A673 (cell line): ENCODE measurements around the gene SLC25A20. TPM values are rescaled to one million over a fixed set of nuclear protein-coding genes. Genes with fewer than 3 reads are reported as not detected.

Experiments used
- BruUV-seq: library from RNA; stranded (reverse); fragments of 400-500 nt; replicated peaks from 2 replicates; lab custom pipeline; 2021; lab: Mats Ljungman, UMichigan
- CTCF ChIA-PET: fragments of 300-600 bp; sonication (Branson Sonifier 250); formaldehyde crosslinking; loops from one replicate; lab custom pipeline; 2022; ENCODE audit warnings: antibody characterized with exemption; lab: Charles Lee
- POLR2A ChIA-PET: fragments of 300-600 bp; sonication (Branson Sonifier 250); formaldehyde crosslinking; loops from one replicate; lab custom pipeline; 2022; ENCODE audit warnings: antibody characterized with exemption; ENCODE audit not compliant: low non-redundant PET; lab: Charles Lee
- DNase-seq: peaks from one replicate; pipeline ENCODE4 v3.0.0-alpha.2; 2015; ENCODE audit warnings: low spot score
- H3K27ac ChIP-seq: fragments of 200-600 bp; sonication (generic); 2 replicates; pipeline ENCODE4 v1.5.1; 2016; ENCODE audit warnings: mixed run types, low read depth, mild to moderate bottlenecking, mixed read lengths, antibody characterized with exemption, low read length; ENCODE audit not compliant: poor library complexity, severe bottlenecking
- H3K27me3 ChIP-seq: fragments of 200-600 bp; sonication (generic); replicated peaks from 2 replicates; pipeline ENCODE4 v1.6.1; 2017; ENCODE audit warnings: mixed run types, low read depth, mild to moderate bottlenecking, mixed read lengths, antibody characterized with exemption, low read length; ENCODE audit not compliant: insufficient read depth, poor library complexity
- H3K36me3 ChIP-seq: fragments of 200-600 bp; sonication (generic); 2 replicates; pipeline ENCODE4 v1.6.1; 2016; ENCODE audit warnings: mixed run types, mild to moderate bottlenecking, mixed read lengths, antibody characterized with exemption, low read length; ENCODE audit not compliant: insufficient read depth, poor library complexity, severe bottlenecking
- H3K4me1 ChIP-seq: fragments of 200-600 bp; sonication (generic); 2 replicates; pipeline ENCODE4 v1.6.1; 2017; ENCODE audit warnings: mixed run types, mild to moderate bottlenecking, mixed read lengths, antibody characterized with exemption, low read length; ENCODE audit not compliant: insufficient read depth, poor library complexity, severe bottlenecking
- H3K4me3 ChIP-seq: fragments of 200-600 bp; sonication (generic); 2 replicates; pipeline ENCODE4 v1.5.1; 2016; ENCODE audit warnings: low read depth, mixed run types, mild to moderate bottlenecking, mixed read lengths, low read length; ENCODE audit not compliant: poor library complexity, severe bottlenecking
- H3K9me3 ChIP-seq: fragments of 200-600 bp; sonication (generic); 2 replicates; pipeline ENCODE4 v1.6.1; 2016; ENCODE audit warnings: mixed run types, low read depth, mild to moderate bottlenecking, mixed read lengths, antibody characterized with exemption, low read length; ENCODE audit not compliant: poor library complexity, severe bottlenecking
- CTCF ChIP-seq: fragments of 300-800, 200-600 bp; sonication (generic); conservative IDR thresholded peaks from 2 replicates; pipeline ENCODE4 v1.5.1; 2017; ENCODE audit warnings: low read depth, mild to moderate bottlenecking, antibody characterized with exemption, low read length, moderate library complexity, mixed read lengths
- EZH2 ChIP-seq: fragments of 200-600 bp; sonication (generic); IDR thresholded peaks from 2 replicates; pipeline ENCODE4 v1.6.1; 2017; ENCODE audit warnings: borderline replicate concordance, low read depth, mild to moderate bottlenecking, mixed read lengths, antibody characterized with exemption, low read length; ENCODE audit not compliant: poor library complexity, severe bottlenecking
- intact Hi-C: fragments of 100-400 bp; cut with micrococcal nuclease; formaldehyde crosslinking; loops from one replicate; pipeline ENCODE4 v1.10.0; 2022; ENCODE audit not compliant: unreplicated experiment
- total RNA-seq: library from RNA; stranded (reverse); gene quantifications from 2 replicates; pipeline ENCODE4 v1.2.3, GENCODE V29; 2021

The SLC25A20 gene
- total RNA-seq, 1 experiment from 2014 or later, result 4.9 TPM

GRCh38 chr3:48857641-48858040 lies 41.0 kb downstream of the SLC25A20 start:
- CTCF ChIA-PET, result no interaction called here
- H3K4me1 ChIP-seq, result no peaks in the 10 kb centered on the region
- no peak overlapping the region for H3K4me3 ChIP-seq
- intact Hi-C loops, result no loop called here
- POLR2A ChIA-PET, result interaction anchor here (0.6 kb wide), 1 partner anchor 10 kb away, joined by 3 read pairs; no protein-coding TSS in a partner anchor
- DNase-seq, result no peak
- BruUV-seq, result no TSS peak
- H3K9me3 ChIP-seq, result no peaks in the 10 kb centered on the region
- H3K36me3 ChIP-seq, result no peaks in the 10 kb centered on the region
- no peaks in the 10 kb centered on the region for H3K27me3 ChIP-seq
- H3K27ac ChIP-seq, result no peak overlapping the region
- TF ChIP-seq CTCF (no peak), EZH2 (no peak)

- POLR2A ChIA-PET, result no interaction called here
- no peak for TF ChIP-seq CTCF
- no peak for TF ChIP-seq EZH2
- DNase-seq, result no peak
- Histone ChIP-seq H3K27me3 (no peaks in the 10 kb centered on the region), H3K27ac (no peak overlapping the region), H3K9me3 (no peaks in the 10 kb centered on the region), H3K4me3 (no peak overlapping the region), H3K36me3 (no peaks in the 10 kb centered on the region), H3K4me1 (no peaks in the 10 kb centered on the region)
- intact Hi-C loops, result no loop called here
- CTCF ChIA-PET, result interaction anchor here (0.5 kb wide), 1 partner anchor 421 kb away, joined by 3 read pairs; no protein-coding TSS in a partner anchor
- BruUV-seq, result no TSS peak
These were observed 42.2 kb downstream of the SLC25A20 start for GRCh38 chr3:48856469-48856868.

- BruUV-seq, result no TSS peak
- intact Hi-C loops, result no loop called here
- Histone ChIP-seq H3K36me3 (no peaks in the 10 kb centered on the region), H3K27me3 (no peaks in the 10 kb centered on the region), H3K27ac (no peak overlapping the region), H3K9me3 (no peaks in the 10 kb centered on the region), H3K4me3 (no peak overlapping the region), H3K4me1 (no peaks in the 10 kb centered on the region)
- TF ChIP-seq EZH2, result no peak
- no peak for TF ChIP-seq CTCF
- CTCF ChIA-PET, result no interaction called here
- POLR2A ChIA-PET, result no interaction called here
- DNase-seq, result no peak
These were observed 42.8 kb downstream of the SLC25A20 start for GRCh38 chr3:48855681-48856447.
